ENCODE measurements around the gene SGTA.
A peak's percentile ranks its signal among the peaks of the same experiment; 100 is the strongest.

The SGTA gene

DNA sequence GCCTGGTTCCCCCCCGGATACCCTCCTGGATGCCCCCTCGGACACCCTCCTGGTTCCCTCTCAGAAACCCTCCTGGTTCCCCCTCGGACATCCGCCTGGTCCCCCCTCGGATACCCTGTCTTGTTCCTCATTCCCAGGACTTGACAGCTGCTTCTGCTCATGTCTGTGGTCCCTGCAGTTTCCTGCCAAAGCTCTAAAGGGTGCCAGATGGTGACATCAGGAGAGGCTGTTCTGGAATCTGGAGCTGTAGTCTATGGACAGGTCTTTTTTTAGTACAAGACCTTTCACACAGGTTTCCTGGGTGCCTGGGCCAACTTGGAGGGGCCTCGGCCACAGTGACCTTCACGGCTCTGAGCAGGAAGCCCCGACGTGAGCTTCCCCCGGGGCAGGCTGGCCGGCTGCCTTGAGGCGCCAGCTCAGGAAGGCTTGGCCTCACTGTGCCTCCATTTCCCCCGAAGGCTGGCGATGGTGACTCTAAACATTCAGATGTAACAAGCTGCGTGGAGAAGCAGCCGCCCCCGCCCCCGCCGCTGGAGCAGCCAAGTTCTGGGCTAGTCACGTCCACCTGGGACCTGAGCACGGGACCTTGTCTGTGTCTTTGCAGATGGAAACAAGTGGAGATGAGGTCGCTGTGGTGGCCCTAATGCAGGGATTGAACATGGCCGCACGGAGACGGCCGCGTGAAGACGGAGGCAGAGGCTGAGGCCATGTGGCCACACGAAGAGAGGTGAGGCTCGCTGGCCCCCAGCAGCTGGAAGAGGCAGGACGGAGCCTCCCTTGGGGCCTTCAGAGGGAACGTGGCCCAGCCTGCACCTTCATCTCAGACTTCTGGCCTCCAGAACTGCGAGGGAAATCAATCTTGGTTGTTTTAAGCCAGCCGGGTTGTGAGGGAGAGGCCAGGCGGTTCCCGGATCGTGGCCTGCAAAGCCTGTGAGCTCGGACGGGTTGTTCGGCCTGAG is 12.7 kb downstream of the SGTA start:
- peak overlapping the region in 1 of 2 donors; percentile 78 for H3K27ac Mint-ChIP-seq
- H3K9me3 Mint-ChIP-seq: no peaks in the 10 kb centered on the region
- H3K4me1 Mint-ChIP-seq: peaks cover 29% of the 10 kb centered on the region
- no peak overlapping the region for H3K4me3 Mint-ChIP-seq
- ATAC-seq (no peak), DNase-seq (no peak)
- H3K27me3 Mint-ChIP-seq: no peaks in the 10 kb centered on the region

DNA sequence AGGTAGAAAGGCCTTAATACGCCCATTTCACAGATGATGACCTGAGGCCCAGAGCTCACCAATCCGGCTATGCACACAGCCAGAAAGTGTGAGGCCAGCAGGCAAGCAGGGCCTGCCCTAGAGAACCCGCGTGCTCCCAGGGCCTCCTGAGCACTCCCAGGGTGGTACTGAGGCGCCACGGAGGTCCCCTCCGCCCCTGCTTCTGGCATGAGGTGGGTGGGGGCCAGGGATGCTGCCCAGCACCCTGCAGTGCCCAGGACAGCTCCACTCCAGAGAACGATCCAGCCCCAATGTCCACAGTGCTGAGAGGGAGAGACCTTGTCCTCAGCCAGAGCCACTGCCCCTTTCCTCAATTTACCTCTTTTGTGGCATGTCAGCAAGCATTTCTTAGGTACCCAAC is 13.9 kb downstream of the SGTA start:
- no peak overlapping the region for H3K4me3 Mint-ChIP-seq
- H3K9me3 Mint-ChIP-seq: no peaks in the 10 kb centered on the region
- H3K27ac Mint-ChIP-seq: no peak overlapping the region
- peaks cover 18% of the 10 kb centered on the region for H3K4me1 Mint-ChIP-seq
- no peak for DNase-seq
- no peaks in the 10 kb centered on the region for H3K27me3 Mint-ChIP-seq
- no peak for ATAC-seq

DNA sequence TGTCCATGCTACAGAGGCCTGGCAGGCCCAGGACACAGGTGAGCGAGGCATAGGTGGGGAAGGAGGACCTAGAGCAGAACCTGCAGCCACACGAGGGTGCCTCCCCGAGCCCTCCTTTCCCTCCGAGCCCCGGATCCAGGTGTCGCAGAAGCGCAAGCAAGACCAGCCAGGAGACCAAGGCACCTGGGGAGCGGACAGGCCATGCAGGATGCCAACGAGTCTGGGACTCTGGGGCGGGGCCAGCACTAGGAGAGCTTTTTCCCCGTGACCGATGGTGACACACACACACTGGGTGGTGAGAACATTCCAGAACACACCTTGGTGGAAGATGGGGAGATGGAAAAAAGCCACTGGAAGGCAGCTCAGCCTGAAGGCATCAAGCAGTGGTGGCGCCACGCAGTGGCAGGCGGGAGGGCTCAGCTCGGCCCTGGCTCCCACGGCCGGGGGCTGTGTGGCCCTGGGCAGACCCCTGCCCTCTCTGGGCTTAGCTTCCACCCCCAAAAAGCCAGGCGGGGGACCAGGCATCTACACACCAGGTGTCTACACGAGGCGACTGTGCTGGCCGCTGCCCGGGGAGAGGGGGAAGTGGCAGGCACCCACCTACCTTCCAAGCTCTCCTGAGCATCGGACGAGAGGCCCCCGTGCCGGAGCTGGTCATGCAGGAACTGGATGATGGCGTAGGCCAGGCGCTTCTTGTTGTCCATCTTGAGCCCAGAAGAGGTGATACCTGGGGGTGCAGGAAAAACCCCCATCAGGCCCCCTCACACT is 14.5 kb downstream of the SGTA start:
- Mint-ChIP-seq H3K9me3 (no peaks in the 10 kb centered on the region), H3K4me3 (no peak overlapping the region), H3K4me1 (peaks cover 13% of the 10 kb centered on the region), H3K27ac (no peak overlapping the region), H3K27me3 (no peaks in the 10 kb centered on the region)
- no peak for DNase-seq
- no peak for ATAC-seq

GRCh38 chr19:2767688-2768087 is 15.4 kb downstream of the SGTA start:
- ATAC-seq: no peak
- no peaks in the 10 kb centered on the region for H3K27me3 Mint-ChIP-seq
- no peak overlapping the region for H3K4me3 Mint-ChIP-seq
- H3K9me3 Mint-ChIP-seq: no peaks in the 10 kb centered on the region
- H3K4me1 Mint-ChIP-seq: peaks cover 13% of the 10 kb centered on the region
- peak overlapping the region in 1 of 2 donors; percentile 31 for H3K27ac Mint-ChIP-seq
- DNase-seq: no peak

GRCh38 chr19:2766594-2767372 is 16.3 kb downstream of the SGTA start:
- ATAC-seq (no peak), DNase-seq (no peak)
- Mint-ChIP-seq H3K27ac (no peak overlapping the region), H3K4me3 (no peak overlapping the region), H3K9me3 (no peaks in the 10 kb centered on the region), H3K27me3 (no peaks in the 10 kb centered on the region), H3K4me1 (peaks cover 11% of the 10 kb centered on the region)

DNA sequence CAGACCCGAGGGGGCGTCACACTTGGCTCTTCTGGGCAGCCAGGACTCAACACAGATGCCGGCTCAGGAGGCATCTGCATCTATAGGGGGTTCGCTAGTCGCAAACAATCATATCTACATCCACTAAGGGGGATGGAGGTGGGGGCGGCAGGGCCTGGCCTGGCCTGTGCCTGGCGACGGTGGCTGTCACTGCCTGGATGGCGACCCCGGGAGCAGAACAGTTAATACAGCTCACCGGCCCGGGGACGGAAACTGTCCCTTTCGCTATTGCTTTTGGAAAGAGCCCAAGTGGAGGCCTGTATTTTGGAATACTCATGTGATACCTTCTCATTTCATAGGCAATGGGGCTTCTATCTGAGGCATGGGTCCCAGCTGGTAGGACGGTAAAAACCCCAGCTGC is 17.7 kb downstream of the SGTA start:
- no peaks in the 10 kb centered on the region for H3K27me3 Mint-ChIP-seq
- no peak overlapping the region for H3K4me3 Mint-ChIP-seq
- DNase-seq (no peak), ATAC-seq (no peak)
- H3K4me1 Mint-ChIP-seq: peaks cover 10% of the 10 kb centered on the region
- H3K9me3 Mint-ChIP-seq: no peaks in the 10 kb centered on the region
- no peak overlapping the region for H3K27ac Mint-ChIP-seq

DNA sequence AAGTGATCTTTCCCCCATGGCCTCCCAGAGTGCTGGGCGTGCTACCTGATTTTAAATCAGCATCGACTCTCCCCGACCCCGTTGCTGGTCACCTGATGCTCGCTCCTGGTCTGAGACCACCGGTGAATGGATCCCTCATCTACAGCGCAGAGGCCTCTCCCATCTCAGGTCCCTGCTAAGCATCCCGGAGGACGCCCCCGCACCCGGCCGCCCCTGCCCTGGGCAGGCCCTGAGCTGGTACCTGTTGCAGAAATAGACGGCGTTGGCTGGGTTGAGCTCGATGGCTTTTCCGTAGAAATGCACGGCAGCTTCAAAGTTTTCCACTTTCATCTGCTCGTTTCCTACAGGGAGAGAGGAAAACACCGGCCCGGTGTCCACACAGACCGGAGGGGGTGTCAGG is 18.1 kb downstream of the SGTA start:
- Mint-ChIP-seq H3K9me3 (no peaks in the 10 kb centered on the region), H3K27ac (peak overlapping the region in 1 of 2 donors; percentile 78), H3K4me3 (no peak overlapping the region), H3K27me3 (no peaks in the 10 kb centered on the region), H3K4me1 (peaks cover 6% of the 10 kb centered on the region)
- ATAC-seq (no peak), DNase-seq (no peak)

DNA sequence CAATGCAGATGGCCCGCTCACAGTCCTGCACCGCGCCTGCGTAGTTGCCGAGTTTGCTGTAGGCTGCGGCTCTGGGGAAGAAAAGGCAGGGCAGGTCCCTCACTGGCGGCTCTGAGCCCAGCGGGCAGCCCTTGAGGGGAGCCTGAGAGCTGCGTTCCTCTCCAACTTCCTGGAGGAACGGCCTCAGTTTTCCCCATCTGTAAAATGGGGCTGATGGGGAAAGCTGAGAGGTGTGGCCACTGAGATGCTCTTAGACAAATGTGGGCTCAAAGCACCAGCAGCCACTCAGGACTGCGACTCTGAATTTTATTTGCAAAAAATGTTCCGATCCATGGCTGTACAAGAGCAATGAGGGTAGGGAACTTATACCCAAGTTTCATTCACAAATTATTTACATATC is 19.4 kb downstream of the SGTA start:
- Mint-ChIP-seq H3K27me3 (no peaks in the 10 kb centered on the region), H3K27ac (no peak overlapping the region), H3K4me3 (no peak overlapping the region), H3K4me1 (peaks cover 13% of the 10 kb centered on the region), H3K9me3 (no peaks in the 10 kb centered on the region)
- ATAC-seq (no peak), DNase-seq (no peak)

DNA sequence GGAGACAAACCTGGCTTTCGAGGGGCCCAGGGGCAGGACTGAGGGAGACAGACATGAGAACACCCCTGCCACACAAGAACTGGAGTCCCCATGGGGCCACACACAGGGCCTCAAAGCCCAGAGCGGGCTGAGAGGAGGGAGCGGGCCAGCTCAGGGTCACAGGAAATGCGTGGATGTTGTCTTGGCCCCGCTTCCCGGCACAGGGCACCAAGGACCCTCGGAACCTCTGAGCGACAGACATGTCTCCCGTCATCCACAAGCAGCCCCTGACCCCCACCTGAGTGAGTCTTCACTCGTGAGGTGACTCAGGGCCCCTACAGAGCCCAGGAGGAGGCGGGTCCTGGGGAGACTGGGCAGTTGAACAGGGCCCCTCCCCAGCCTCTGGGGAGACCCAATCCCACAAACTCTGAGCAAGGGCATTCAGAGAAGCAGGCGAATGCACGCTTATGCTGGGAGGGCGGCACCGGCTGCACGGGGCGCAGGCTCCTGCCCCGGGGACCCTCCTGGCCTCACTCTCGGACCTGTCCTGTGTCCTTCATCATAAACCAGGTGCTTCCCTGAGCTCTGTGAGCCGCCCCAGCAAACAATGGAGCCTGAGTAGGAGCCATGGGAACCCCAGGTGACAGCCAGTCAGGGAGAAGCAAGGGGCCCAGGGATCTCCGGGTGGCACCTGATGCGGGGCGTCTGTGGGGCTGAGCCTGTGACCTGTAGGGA is 20.1 kb downstream of the SGTA start:
- DNase-seq (no peak), ATAC-seq (no peak)
- Mint-ChIP-seq H3K9me3 (no peaks in the 10 kb centered on the region), H3K4me3 (no peak overlapping the region), H3K27ac (peak overlapping the region in 1 of 2 donors; percentile 91), H3K4me1 (peaks cover 13% of the 10 kb centered on the region), H3K27me3 (no peaks in the 10 kb centered on the region)

DNA sequence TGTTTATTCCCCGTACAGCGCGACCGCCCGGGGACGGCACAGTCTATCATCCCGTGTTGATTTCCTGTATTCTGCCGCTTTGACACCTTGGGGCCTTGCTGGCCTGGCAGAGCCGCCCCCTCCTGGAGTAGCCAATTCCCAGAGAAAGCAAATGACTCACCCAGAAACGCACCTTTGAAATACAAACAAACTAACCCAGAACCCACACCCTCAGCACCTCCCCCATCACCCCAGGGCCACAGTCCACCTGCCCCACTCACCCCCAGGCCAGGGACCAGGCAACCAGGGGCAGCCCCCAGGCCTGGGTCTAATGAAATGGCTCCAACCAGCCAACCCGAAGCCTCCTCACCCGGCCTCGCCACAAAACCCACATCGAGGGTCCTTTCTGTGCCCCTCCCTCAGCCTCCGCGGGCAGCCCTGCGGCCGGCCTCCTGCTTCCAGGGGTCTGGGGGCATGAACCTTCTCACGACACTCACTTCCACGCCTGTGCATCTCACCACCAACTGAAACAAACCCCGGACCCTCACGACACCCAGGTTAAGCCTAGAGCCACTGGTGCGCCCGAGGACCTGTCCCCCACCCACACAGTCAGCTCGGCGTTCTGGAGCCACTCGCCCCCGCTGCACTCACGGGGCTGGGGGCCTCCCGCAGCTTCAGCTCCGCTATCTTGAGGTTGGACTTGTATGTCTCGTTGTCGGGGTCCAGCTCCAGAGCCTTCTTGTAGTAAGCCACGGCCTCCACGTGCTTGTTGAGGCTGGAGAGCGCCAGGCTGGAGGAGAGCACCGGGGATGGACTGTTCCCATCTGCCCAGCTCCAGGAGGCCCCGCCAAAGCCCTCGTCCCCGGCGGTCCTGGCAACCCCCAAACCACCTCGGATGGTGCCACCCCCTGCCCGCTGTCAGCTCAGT is 20.9 kb downstream of the SGTA start:
- ATAC-seq: no peak
- Mint-ChIP-seq H3K4me3 (no peak overlapping the region), H3K9me3 (no peaks in the 10 kb centered on the region)

DNA sequence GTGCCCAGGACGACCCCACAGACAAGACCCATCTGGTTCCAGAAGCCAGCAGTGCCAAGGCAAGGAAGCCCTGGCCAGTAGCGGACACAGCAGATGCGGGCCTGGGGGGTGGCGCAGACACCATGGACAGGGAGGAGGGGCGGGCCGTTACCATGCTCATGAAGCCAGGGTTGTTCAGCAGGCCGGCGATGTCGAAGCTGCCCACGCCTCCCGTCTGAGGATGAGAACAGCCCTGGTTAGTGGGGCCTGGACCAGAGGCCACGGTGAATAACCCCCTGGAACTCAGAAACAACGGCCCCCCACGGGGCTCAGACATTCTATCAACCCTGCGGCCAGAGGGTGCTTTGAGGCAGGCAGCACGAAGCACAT is 21.8 kb downstream of the SGTA start:
- ATAC-seq (peak; percentile 15), DNase-seq (no peak)
- peaks cover 13% of the 10 kb centered on the region for H3K4me1 Mint-ChIP-seq
- no peaks in the 10 kb centered on the region for H3K27me3 Mint-ChIP-seq
- H3K27ac Mint-ChIP-seq: no peak overlapping the region
- no peaks in the 10 kb centered on the region for H3K9me3 Mint-ChIP-seq
- H3K4me3 Mint-ChIP-seq: no peak overlapping the region

More for the DNA sequence above, 20.9 kb downstream of the SGTA start:
- H3K27ac Mint-ChIP-seq: peak overlapping the region; percentile 25 to 91
- H3K27me3 Mint-ChIP-seq: no peaks in the 10 kb centered on the region
- DNase-seq: no peak
- H3K4me1 Mint-ChIP-seq: peaks cover 13% of the 10 kb centered on the region

GRCh38 chr19:2759965-2760364 is 23.1 kb downstream of the SGTA start:
- H3K9me3 Mint-ChIP-seq: no peaks in the 10 kb centered on the region
- peaks cover 13% of the 10 kb centered on the region for H3K4me1 Mint-ChIP-seq
- DNase-seq (no peak), ATAC-seq (no peak)
- H3K4me3 Mint-ChIP-seq: no peak overlapping the region
- no peak overlapping the region for H3K27ac Mint-ChIP-seq
- no peaks in the 10 kb centered on the region for H3K27me3 Mint-ChIP-seq

- Mint-ChIP-seq H3K9me3 (no peaks in the 10 kb centered on the region), H3K4me1 (peaks cover 13% of the 10 kb centered on the region), H3K27me3 (no peaks in the 10 kb centered on the region), H3K4me3 (no peak overlapping the region), H3K27ac (no peak overlapping the region)
- DNase-seq: no peak
- ATAC-seq: no peak
Measured at GRCh38 chr19:2759362-2759761, 23.7 kb downstream of the SGTA start.

DNA sequence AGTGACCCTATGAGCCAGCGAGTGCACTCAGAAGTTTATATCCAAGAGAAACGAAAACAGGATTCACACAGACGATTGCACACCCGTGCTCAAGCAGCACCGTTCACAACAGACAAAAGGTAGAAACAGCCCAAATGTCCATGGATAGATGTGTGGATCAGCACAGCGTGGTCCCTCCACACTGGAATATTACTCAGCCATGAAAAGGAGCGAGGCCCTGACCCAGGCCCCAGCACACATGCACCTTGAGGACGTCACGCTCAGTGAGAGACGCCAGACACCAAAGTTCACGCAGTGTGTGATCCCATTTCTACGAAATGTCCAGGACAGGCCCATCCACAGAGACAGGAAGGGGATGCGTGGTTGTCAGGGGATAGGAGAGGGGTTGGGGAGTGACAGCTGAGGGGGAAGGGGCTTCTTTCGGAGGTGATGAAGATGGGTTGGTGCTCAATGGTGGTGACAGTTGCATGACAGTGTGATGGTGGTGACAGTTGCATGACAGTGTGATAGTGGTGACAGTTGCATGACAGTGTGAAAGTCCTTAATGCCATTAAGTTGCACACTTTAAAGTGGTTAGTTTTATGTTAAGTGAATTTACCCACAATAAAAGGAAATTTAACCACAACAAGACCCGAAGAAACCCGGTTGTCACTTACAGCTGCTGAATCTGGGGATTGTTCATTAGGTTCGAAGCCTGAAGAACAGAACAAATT is 24.3 kb downstream of the SGTA start:
- H3K4me1 Mint-ChIP-seq: peaks cover 16% of the 10 kb centered on the region
- H3K9me3 Mint-ChIP-seq: no peaks in the 10 kb centered on the region
- H3K4me3 Mint-ChIP-seq: no peak overlapping the region
- no peak overlapping the region for H3K27ac Mint-ChIP-seq
- no peaks in the 10 kb centered on the region for H3K27me3 Mint-ChIP-seq
- DNase-seq (no peak), ATAC-seq (peak; percentile 60)

Measured in stimulated activated naive CD8-positive, alpha-beta T cell treated with anti-CD3 and anti-CD28 coated beads, Interleukin-15, amount 100 ng/mL, for 72 hours (primary cell).